CD4-positive, alpha-beta T cell treated with Interleukin-15 for 1 hour (primary cell): ENCODE results near the gene RAPGEF4.

ENCODE experiments used
- DNase-seq: peaks from one replicate; pipeline ENCODE4 v3.0.0-alpha.2; 2020

The RAPGEF4 gene

GRCh38 chr2:172976116-172976515, 240.5 kb downstream of the RAPGEF4 start:
- no peak for DNase-seq

- DNase-seq = no peak
Measured at GRCh38 chr2:172976816-172977215, 241.2 kb downstream of the RAPGEF4 start.

DNA sequence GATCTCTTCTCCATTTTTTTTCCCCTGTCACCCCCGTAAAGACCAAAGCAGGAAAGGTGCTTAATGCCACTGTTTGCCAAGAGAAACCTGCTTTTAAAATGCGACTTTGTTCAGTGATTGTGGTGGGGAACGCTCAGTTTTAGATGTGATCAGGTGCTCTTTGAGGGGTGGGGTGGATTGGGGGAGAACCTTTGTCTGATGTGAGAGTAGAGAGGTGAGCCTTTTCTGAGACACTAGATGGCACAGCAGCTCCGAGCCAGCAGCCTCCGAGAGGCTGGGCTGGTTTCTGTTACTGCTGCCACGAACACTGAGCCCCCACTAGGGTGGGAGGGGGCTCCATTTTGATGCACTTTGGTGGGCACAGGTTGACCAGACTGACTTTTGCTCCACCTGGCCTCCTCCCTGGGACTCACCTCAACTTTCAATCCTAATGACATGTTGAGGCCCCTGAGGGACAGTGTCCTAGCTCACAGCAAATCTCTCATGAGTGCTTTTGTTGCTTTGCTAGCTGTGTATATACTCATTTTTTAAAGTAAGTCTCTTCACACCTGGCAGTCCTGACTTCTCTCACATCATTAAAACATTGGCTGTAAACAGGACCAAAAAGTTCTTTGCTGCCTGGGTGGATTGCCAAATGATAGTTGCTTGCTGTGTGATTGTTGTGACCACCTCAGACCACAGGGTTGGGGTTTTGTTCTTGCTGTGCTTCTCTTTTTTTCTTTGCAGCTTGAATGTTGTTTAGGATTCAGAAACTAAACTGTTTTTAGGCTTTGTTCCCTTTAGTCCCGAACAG, 241.8 kb downstream of the RAPGEF4 start:
- DNase-seq = no peak

DNA sequence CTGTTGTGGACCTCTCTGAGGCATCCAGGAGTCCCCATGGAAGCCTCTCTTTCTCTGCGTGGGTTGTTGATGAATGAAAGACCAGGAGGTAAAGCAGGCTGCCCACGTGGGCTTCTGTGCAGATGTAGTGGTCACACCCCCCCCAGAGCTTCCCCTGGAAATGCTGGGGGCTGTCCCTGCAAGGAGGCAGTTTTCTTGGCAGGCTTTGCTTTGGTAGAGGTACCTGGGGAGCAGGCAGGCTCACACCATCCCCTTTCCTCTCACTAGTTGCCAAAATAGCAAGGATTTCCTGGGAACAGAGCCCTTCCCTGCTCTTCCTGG, 242.4 kb downstream of the RAPGEF4 start:
- no peak for DNase-seq

GRCh38 chr2:172985139-172985892, 249.7 kb downstream of the RAPGEF4 start:
- no peak for DNase-seq

- DNase-seq = no peak
Measured at GRCh38 chr2:172986040-172986439, 250.4 kb downstream of the RAPGEF4 start.

DNA sequence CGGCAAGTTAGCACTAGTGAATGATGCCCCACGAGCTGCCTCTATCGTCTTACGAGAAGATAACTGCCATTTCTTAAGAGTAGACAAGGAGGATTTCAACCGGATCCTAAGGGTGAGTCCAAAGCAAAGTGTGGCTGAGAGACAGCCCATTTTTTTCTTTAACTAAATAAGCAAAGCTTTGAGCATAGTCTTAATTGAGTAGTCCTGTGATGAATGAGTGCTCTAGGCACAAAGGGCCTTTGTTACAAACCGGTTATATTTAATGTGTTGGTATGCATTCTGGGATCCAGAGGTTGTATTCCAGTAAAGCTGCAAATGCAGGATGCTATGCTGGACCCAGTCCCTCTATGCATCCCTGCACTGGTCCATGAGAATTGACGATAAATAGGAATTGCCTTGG, 253.1 kb downstream of the RAPGEF4 start:
- DNase-seq = no peak

- no peak for DNase-seq
Measured at GRCh38 chr2:172991031-172991430, 255.4 kb downstream of the RAPGEF4 start.

DNA sequence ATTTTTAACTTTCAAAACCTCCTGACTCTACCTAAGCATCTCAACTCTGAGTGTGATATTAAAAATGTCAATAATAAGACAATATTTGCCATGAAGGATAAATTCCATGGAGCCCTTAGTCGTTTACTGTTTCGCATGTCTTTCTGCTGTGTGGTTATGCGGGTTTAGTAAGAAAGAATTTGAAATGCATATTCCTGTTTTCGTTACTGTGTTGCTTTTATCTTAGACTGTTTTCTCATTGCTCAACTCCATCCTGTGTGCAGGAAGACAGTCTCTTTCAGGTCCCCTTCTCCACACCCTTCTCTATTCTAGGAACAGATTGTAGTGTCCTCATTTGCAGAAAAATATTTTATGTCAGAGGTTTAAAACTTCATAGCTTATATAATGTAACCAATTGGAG, 257.5 kb downstream of the RAPGEF4 start:
- DNase-seq = no peak

DNA sequence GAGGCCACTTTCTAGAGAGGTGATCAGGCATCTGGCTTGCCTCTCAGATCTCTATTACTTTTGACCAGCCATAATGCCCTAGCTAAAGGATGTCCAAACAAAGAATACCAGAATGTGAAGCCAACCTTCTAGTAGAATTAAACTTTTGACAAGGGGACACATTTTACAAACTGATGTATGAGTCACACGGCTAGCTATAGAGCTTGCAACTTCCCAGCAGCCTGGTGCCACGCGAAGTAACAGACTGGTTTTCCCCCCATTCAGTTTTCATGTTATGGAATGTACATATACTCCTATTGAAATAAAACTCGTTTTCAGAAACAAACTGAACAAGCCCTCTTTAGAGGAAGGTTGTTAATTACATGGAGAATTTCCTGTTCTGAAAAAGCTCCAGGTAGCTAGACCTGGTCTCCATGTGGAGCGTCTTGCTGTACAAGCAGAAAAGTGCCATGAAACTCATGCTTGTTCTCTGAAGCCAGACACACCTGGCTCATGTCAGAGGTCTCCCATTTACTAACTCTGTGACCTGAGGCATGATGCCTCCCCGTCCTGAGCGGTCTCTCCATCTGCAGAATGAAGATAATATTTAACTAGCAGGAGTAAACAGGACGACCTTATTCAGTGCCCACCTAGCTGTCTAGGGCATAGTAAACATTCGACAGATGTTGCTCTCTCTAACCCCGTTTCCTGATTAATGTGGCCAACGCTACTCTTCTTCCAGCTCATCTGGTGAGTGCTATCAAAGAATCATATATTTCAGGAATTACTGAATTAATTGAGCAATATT, 258.5 kb downstream of the RAPGEF4 start:
- DNase-seq = no peak

- no peak for DNase-seq
Measured at GRCh38 chr2:172994864-172995263, 259.2 kb downstream of the RAPGEF4 start.

DNA sequence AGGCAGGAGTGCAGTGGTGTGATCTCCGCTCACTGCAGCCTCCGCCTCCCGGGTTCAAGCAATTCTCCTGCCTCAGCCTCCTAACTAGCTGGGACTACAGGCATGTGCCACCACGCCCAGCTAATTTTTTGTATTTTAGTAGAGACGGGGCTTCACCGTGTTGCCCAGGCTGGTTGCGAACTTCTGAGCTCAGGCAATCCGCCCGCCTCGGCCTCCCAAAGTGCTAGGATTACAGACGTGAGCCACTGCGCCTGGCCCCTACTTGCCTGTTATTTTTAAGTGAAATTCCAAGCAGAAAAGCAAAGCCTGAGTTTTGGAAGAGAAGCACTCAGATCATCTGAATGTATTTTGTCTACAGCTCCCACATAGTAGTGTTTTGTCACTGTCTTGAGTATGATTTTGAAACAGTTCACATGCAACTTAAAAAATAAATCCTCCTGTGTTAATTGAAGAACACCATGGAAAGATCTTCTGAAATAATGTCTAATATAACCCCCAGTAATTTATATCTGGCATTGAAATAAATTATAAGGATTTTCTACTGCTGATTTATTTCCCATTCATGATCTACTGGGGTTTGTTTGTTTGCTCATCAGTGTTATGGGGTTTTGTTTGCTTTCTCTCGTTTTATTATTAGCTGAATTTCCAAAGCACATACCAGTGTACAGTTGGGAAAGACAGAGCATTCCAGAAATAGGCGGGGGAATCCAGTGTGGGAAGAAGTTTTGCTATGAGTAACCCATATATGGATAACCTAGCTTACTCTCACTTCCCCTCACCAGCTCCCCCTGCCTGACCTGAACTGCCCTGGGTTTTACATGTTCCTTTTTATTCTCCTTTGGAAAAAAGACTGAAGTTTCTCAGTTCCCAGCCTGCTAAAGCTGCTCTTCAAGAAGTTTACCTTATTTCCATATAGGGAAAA, 259.9 kb downstream of the RAPGEF4 start:
- DNase-seq = no peak

DNA sequence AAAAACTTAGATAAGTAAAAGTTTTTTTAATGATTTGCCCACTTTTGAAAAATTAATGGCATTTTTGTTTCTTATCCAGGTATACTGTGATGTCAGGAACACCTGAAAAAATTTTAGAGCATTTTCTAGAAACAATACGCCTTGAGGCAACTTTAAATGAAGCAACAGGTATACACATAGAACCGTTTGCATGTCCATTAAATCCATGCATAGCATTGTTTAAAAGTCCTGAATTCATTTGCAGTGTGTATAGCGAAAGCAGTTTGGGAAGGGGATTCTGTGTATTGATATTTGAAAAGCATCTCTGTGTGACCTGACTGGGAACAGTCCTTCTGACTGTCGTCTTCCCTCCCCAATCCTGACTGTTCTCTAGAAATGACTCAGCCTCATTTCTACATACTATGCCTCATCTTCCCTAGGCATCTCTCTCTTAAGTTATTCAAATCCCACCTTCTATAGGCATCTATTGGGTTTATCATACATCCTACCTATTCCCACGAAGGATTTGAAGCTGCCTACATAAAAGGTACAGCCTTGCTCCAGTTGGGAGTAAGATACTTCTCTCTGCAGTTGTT, 260.8 kb downstream of the RAPGEF4 start:
- DNase-seq = no peak

- no peak for DNase-seq
Measured at GRCh38 chr2:172997031-172997430, 261.4 kb downstream of the RAPGEF4 start.

GRCh38 chr2:172998547-172999272, 263.1 kb downstream of the RAPGEF4 start:
- no peak for DNase-seq

DNA sequence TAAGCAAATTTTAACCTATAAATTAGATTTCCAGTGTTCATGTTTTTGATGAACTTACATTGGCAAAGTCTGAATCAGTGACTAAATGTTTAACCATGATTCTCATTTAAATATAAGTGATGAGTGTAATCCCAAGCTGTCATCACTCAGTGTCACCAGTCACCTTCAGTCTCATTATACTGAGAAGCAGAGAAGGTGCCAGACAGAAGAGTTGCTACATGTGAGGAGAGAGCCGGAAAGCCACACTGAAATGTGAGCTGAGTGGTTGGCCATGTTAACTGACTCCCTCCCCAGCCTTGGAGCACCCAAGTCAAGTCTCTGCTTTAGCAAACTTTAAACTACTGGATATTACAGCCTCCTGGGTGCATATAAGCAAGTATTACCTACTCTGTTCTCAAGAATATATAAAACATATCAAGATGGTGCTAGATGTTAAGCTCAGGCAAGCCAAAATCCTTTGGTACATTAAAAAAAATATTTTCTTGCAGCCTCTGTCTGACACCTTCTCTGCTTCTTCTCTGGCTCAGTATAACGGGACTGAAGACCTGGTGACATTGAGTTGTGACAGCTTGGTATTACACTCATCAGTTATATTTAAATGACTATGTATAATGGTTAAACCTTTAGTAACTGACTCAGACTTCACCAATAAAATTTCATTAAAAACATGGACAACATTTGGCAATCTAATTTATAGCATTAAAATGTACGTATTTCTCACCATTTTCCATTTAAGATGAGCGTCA, 264.2 kb downstream of the RAPGEF4 start:
- no peak for DNase-seq

GRCh38 chr2:173001664-173002604, 266.3 kb downstream of the RAPGEF4 start:
- no peak for DNase-seq

DNA sequence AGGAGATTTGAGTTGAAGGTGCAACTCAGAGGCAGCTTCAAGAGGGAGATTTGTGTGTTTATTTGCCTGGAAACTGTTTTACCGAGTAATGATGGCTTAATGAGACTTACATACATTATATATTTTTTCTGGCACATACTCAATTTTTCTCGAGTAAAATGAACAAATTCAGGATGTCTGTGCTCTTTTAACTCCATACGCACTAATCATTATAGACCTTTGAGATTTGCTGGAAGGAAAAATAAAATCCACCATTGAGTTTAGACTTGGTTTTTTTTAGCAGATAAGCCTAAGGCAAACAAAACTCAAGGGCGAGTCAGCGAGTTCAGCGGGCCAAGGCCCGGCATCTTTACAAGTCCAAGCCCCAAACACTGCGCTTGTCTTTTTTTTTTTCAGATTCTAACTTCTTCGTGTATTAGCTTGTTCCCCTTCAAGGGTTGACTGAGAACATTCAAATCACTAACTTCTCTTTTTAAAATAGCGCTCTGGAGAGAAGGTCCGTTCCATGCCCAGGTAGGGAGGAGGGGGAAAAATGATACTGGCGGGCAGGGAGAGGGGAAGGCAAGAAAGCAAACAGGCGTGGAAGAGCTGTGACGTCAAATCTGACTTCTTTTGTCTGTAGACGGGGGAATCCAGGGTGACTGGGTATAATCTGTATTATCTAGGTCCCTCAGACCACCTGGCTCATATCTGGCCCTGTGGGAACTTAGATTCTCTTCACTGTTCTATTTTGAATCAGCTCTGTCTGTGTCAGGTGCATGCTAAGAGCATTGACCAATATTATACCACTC, 267.3 kb downstream of the RAPGEF4 start:
- no peak for DNase-seq

DNA sequence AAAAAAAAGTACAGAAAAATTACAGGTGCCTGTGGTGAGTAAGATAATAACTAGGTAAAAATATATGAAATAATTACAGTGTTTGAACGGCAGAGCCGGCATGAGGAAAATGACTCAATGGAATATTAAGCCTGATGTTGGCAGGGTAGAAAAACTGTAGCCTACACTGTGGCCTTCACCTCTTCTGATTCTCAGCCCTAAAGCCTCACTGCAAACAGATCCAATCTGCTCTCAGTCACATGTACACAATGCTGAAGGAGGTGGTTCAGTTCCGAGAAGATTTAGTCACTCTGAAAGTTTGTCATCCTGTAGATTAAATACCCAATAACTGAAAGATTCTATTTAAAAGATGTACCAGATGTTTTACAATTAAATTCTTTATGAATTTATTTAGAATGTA, 273.1 kb downstream of the RAPGEF4 start:
- DNase-seq = no peak
